Esophagus squamous epithelium (tissue), 4 donors: ENCODE results near the gene ADI1.

Experiments
- POLR2A ChIP-seq, 4 donors: fragments of 450-650 bp; IDR thresholded peaks; one replicate each; pipeline ENCODE4 v1.6.1; 2017; ENCODE audit warnings: antibody characterized with exemption in 4 of 4, mild to moderate bottlenecking in 4 of 4, moderate library complexity in 3 of 4
- TF ChIP-seq, protein P1 (sequence below), 6 experiments: fragments of 450-650 bp in 4 of 6; fragments of 200-600 bp in 2 of 6; sonication (generic) in 2 of 6; IDR thresholded peaks; one replicate each; pipeline ENCODE4 v1.5.1; 2016 to 2019; ENCODE audit warnings: antibody characterized with exemption in 6 of 6, mild to moderate bottlenecking in 4 of 6, moderate library complexity in 4 of 6

- TF ChIP-seq, protein P1, sequence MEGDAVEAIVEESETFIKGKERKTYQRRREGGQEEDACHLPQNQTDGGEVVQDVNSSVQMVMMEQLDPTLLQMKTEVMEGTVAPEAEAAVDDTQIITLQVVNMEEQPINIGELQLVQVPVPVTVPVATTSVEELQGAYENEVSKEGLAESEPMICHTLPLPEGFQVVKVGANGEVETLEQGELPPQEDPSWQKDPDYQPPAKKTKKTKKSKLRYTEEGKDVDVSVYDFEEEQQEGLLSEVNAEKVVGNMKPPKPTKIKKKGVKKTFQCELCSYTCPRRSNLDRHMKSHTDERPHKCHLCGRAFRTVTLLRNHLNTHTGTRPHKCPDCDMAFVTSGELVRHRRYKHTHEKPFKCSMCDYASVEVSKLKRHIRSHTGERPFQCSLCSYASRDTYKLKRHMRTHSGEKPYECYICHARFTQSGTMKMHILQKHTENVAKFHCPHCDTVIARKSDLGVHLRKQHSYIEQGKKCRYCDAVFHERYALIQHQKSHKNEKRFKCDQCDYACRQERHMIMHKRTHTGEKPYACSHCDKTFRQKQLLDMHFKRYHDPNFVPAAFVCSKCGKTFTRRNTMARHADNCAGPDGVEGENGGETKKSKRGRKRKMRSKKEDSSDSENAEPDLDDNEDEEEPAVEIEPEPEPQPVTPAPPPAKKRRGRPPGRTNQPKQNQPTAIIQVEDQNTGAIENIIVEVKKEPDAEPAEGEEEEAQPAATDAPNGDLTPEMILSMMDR (IDR thresholded peaks at IDR 0.05): no peak
- no peak for TF ChIP-seq POLR2A (IDR thresholded peaks at IDR 0.05)
Measured at GRCh38 chr2:3487028-3487425, 32.3 kb downstream of the ADI1 start.
